ENCODE data around the gene TMEM117. TPM values are rescaled to one million over a fixed set of nuclear protein-coding genes. Genes with fewer than 3 reads are reported as not detected.

The TMEM117 gene
- total and polyA plus RNA-seq, 2 donors (not counting 1 experiment from before 2014, with no cell fraction given) = 2.0 to 10.4 TPM

DNA sequence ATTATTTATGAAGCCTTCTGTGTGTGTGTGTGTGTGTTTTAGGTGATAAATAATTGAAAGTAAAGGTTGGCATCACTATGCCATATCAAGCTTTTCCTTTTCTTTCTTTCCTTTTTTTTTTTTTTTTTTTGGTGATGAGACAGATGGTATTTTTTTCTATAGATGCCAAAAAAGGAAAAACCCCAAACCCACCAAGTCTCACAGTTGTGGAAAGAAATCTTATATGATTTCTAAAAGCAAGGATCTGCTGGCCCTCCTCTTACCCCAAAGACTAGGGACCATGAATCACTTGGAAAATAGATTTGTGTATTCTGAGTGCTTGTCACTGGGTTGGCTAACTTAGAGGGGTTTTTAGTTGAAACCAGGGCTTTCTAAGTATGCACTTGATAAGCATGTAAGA lies 181.3 kb downstream of the TMEM117 start:
- ChIA-PET POLR2A (interaction anchor here (0.7 kb wide), 1 partner anchor 1104 kb away, joined by 4 read pairs; no protein-coding TSS in a partner anchor), CTCF (interaction anchor here (0.9 kb wide), 1 partner anchor 913 kb away, joined by 3 read pairs; no protein-coding TSS in a partner anchor)
- Mint-ChIP-seq H3K27ac (no peak overlapping the region), H3K9me3 (ENCODE audit: insufficient read depth) (no peaks in the 10 kb centered on the region), H3K27me3 (no peaks in the 10 kb centered on the region), H3K4me3 (no peak overlapping the region), H3K4me1 (peaks cover 13% of the 10 kb centered on the region)
- Histone ChIP-seq H3K36me3 (replicated peaks in 1 of 2; ENCODE audit: control extremely low read depth in 1 of 2, control insufficient read depth in 1 of 2, extremely low read depth in 1 of 2, insufficient read depth in 2 of 2, low read length in 1 of 2) (no peaks in the 10 kb centered on the region), H3K27me3 (replicated peaks in 1 of 4; ENCODE audit: control extremely low read depth in 1 of 4, control insufficient read depth in 3 of 4, insufficient read depth in 4 of 4, low read length in 3 of 4) (no peaks in the 10 kb centered on the region), H3K4me3 (ENCODE audit: control extremely low read depth in 1 of 5, extremely low read depth in 1 of 5, insufficient read depth in 1 of 5, low read depth in 2 of 5, low read length in 4 of 5) (no peak overlapping the region), H2AFZ (ENCODE audit: insufficient read depth, low read depth, low read length, poor library complexity, severe bottlenecking) (no peak overlapping the region), H3K4me2 (replicated peaks; ENCODE audit: low read depth, low read length, poor library complexity, severe bottlenecking) (no peak overlapping the region), H3K9me3 (ENCODE audit: control extremely low read depth in 1 of 3, control insufficient read depth in 2 of 3, insufficient read depth in 1 of 3, low read length in 2 of 3) (no peaks in the 10 kb centered on the region), H3K9ac (ENCODE audit: low read length) (no peak overlapping the region), H4K20me1 (ENCODE audit: control insufficient read depth, insufficient read depth, low read length, poor library complexity, severe bottlenecking) (no peaks in the 10 kb centered on the region), H3K79me2 (ENCODE audit: control insufficient read depth, insufficient read depth, low read length) (no peaks in the 10 kb centered on the region), H3K4me1 (ENCODE audit: control insufficient read depth in 2 of 2, insufficient read depth in 2 of 2, low read length in 2 of 2) (peaks cover 0 to 4% of the 10 kb centered on the region in 2 donors), H3K27ac (ENCODE audit: low read length in 2 of 2) (no peak overlapping the region)
- DNase-seq = no peak
- ATAC-seq (ENCODE audit: low read depth) = no peak
- intact Hi-C loops (cut with micrococcal nuclease) = no loop called here
- TF ChIP-seq CTCF (IDR thresholded peaks at IDR 0.05) = no peak
- TF ChIP-seq EZH2 (IDR thresholded peaks at IDR 0.05; ENCODE audit: borderline replicate concordance, insufficient read depth, low read depth, low read length, poor library complexity, severe bottlenecking) = no peak

DNA sequence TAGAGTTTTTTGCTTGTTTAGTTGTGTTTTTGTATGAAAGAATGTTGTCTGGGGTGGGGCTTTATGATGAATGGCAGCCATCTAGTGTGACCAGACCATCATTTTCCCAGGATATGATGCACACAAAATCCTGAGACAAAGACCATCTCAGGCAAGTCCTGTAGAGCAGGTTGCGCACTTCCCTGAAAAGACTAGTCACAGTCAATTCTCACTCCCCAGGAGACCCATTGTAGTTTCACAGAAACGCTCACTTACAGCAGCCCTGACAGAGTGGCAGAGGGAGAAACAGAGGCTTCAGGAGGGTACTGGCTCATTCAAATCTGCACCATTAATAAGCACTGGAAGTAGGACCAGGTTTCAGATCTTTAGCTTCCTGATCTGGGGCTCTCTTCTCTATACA lies 183.2 kb downstream of the TMEM117 start:
- no peak overlapping the region for H3K9ac ChIP-seq (ENCODE audit: low read length)
- no peaks in the 10 kb centered on the region for H4K20me1 ChIP-seq (ENCODE audit: control insufficient read depth, insufficient read depth, low read length, poor library complexity, severe bottlenecking)
- ChIA-PET CTCF (interaction anchor here (1.7 kb wide), 1 partner anchor 912 kb away, joined by 8 read pairs; no protein-coding TSS in a partner anchor), POLR2A (no interaction called here)
- no peak for DNase-seq
- H2AFZ ChIP-seq (ENCODE audit: insufficient read depth, low read depth, low read length, poor library complexity, severe bottlenecking) = no peak overlapping the region
- H3K79me2 ChIP-seq (ENCODE audit: control insufficient read depth, insufficient read depth, low read length) = no peaks in the 10 kb centered on the region
- WGBS (ENCODE audit: insufficient coverage) = no CpG with 5 or more reads among the region's 2 CpGs
- Mint-ChIP-seq H3K4me3 (no peak overlapping the region), H3K27ac (no peak overlapping the region), H3K27me3 (no peaks in the 10 kb centered on the region), H3K9me3 (ENCODE audit: insufficient read depth) (peaks cover 3% of the 10 kb centered on the region), H3K4me1 (peaks cover 13% of the 10 kb centered on the region)
- H3K27ac ChIP-seq (ENCODE audit: low read length in 2 of 2) = no peak overlapping the region
- no peak for ATAC-seq (ENCODE audit: low read depth)
- no peak overlapping the region for H3K4me3 ChIP-seq (ENCODE audit: control extremely low read depth in 1 of 5, extremely low read depth in 1 of 5, insufficient read depth in 1 of 5, low read depth in 2 of 5, low read length in 4 of 5)
- TF ChIP-seq CTCF (IDR thresholded peaks at IDR 0.05) (no peak), EZH2 (IDR thresholded peaks at IDR 0.05; ENCODE audit: borderline replicate concordance, insufficient read depth, low read depth, low read length, poor library complexity, severe bottlenecking) (no peak)
- H3K9me3 ChIP-seq (ENCODE audit: control extremely low read depth in 1 of 3, control insufficient read depth in 2 of 3, insufficient read depth in 1 of 3, low read length in 2 of 3) = peaks cover 0 to 4% (median 0%) of the 10 kb centered on the region in 3 donors
- no peak overlapping the region for H3K4me2 ChIP-seq (replicated peaks; ENCODE audit: low read depth, low read length, poor library complexity, severe bottlenecking)
- H3K4me1 ChIP-seq (ENCODE audit: control insufficient read depth in 2 of 2, insufficient read depth in 2 of 2, low read length in 2 of 2) = peaks cover 0 to 4% of the 10 kb centered on the region in 2 donors
- intact Hi-C loops (cut with micrococcal nuclease) = no loop called here
- no peaks in the 10 kb centered on the region for H3K36me3 ChIP-seq (replicated peaks in 1 of 2; ENCODE audit: control extremely low read depth in 1 of 2, control insufficient read depth in 1 of 2, extremely low read depth in 1 of 2, insufficient read depth in 2 of 2, low read length in 1 of 2)
- no peaks in the 10 kb centered on the region for H3K27me3 ChIP-seq (replicated peaks in 1 of 4; ENCODE audit: control extremely low read depth in 1 of 4, control insufficient read depth in 3 of 4, insufficient read depth in 4 of 4, low read length in 3 of 4)

Data from B cell (primary cell).